ENCODE data around the gene PLEKHG3.

DNA sequence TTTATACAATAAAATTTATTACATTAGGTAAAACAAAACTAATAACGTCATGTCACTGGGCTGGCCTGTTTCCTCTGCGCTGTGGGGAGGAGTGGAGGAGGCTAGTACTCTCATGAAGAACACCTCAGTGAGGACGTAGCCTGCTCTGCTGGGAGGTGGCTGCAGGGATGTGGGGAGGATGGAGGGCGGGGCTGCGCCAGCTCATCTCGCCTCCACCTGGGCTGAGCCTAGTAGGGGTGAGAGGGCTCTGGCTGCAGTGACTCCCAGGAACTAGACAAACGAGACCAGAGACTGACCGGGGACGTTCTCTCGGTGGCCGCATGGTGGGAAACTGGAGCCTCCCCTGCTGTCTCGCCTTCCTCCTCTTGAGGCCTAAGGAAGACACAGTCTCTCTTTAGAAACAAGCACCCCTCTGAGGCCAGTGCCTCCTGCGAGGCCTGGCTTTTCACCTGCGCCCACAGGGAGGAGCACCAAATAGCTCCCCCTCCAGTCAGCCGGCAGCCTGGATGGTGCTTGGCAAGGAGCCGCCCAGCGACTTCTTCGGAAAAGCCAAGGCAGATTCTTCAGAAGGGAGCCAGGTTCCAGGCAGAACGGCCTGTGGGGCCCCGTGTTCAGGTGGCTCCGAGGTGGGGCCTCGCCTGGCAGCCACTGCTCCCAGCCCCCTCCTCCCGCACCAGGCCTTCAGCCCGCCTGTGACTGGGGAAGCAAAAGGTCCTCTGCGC lies 62.4 kb downstream of the PLEKHG3 start:
- TF ChIP-seq, protein P1, sequence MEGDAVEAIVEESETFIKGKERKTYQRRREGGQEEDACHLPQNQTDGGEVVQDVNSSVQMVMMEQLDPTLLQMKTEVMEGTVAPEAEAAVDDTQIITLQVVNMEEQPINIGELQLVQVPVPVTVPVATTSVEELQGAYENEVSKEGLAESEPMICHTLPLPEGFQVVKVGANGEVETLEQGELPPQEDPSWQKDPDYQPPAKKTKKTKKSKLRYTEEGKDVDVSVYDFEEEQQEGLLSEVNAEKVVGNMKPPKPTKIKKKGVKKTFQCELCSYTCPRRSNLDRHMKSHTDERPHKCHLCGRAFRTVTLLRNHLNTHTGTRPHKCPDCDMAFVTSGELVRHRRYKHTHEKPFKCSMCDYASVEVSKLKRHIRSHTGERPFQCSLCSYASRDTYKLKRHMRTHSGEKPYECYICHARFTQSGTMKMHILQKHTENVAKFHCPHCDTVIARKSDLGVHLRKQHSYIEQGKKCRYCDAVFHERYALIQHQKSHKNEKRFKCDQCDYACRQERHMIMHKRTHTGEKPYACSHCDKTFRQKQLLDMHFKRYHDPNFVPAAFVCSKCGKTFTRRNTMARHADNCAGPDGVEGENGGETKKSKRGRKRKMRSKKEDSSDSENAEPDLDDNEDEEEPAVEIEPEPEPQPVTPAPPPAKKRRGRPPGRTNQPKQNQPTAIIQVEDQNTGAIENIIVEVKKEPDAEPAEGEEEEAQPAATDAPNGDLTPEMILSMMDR (IDR thresholded peaks at IDR 0.05; ENCODE audit: low read depth, low read length, missing input control), result no peak
- no peak for TF ChIP-seq EGR1 (IDR thresholded peaks at IDR 0.05; ENCODE audit: low read depth in 2 of 2)
- no peak for TF ChIP-seq YY1 (IDR thresholded peaks at IDR 0.05)
- no peak for TF ChIP-seq SP1 (IDR thresholded peaks at IDR 0.05)
- TF ChIP-seq, protein P2, sequence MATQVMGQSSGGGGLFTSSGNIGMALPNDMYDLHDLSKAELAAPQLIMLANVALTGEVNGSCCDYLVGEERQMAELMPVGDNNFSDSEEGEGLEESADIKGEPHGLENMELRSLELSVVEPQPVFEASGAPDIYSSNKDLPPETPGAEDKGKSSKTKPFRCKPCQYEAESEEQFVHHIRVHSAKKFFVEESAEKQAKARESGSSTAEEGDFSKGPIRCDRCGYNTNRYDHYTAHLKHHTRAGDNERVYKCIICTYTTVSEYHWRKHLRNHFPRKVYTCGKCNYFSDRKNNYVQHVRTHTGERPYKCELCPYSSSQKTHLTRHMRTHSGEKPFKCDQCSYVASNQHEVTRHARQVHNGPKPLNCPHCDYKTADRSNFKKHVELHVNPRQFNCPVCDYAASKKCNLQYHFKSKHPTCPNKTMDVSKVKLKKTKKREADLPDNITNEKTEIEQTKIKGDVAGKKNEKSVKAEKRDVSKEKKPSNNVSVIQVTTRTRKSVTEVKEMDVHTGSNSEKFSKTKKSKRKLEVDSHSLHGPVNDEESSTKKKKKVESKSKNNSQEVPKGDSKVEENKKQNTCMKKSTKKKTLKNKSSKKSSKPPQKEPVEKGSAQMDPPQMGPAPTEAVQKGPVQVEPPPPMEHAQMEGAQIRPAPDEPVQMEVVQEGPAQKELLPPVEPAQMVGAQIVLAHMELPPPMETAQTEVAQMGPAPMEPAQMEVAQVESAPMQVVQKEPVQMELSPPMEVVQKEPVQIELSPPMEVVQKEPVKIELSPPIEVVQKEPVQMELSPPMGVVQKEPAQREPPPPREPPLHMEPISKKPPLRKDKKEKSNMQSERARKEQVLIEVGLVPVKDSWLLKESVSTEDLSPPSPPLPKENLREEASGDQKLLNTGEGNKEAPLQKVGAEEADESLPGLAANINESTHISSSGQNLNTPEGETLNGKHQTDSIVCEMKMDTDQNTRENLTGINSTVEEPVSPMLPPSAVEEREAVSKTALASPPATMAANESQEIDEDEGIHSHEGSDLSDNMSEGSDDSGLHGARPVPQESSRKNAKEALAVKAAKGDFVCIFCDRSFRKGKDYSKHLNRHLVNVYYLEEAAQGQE (IDR thresholded peaks at IDR 0.05), result no peak
- TF ChIP-seq TAF1 (conservative IDR thresholded peaks at IDR 0.05), result no peak
- no peak for TF ChIP-seq GABPA (IDR thresholded peaks at IDR 0.05 in 1 of 2, conservative IDR thresholded peaks at IDR 0.05 in 1 of 2)
- TF ChIP-seq, protein P3, sequence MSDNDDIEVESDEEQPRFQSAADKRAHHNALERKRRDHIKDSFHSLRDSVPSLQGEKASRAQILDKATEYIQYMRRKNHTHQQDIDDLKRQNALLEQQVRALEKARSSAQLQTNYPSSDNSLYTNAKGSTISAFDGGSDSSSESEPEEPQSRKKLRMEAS (IDR thresholded peaks at IDR 0.05), result no peak
- TF ChIP-seq, protein P4, sequence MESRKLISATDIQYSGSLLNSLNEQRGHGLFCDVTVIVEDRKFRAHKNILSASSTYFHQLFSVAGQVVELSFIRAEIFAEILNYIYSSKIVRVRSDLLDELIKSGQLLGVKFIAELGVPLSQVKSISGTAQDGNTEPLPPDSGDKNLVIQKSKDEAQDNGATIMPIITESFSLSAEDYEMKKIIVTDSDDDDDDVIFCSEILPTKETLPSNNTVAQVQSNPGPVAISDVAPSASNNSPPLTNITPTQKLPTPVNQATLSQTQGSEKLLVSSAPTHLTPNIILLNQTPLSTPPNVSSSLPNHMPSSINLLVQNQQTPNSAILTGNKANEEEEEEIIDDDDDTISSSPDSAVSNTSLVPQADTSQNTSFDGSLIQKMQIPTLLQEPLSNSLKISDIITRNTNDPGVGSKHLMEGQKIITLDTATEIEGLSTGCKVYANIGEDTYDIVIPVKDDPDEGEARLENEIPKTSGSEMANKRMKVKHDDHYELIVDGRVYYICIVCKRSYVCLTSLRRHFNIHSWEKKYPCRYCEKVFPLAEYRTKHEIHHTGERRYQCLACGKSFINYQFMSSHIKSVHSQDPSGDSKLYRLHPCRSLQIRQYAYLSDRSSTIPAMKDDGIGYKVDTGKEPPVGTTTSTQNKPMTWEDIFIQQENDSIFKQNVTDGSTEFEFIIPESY (IDR thresholded peaks at IDR 0.05), result no peak

Data from liver (tissue), 3 donors.